Stimulated activated CD4-positive, alpha-beta T cell treated with anti-CD3 and anti-CD28 coated beads, Interleukin-1b, Interleukin-23, amount 100 ng/mL, for 1 hour (primary cell): ENCODE results near the gene TRIM65.
A peak's percentile ranks its signal among the peaks of the same experiment; 100 is the strongest.
"Not testable (repeated sequence)": the region's sequence is repeated elsewhere in the genome, so short reads cannot be mapped to it uniquely, and the experiment has no call there.

Experiments used
- DNase-seq, 2 donors: peaks; one replicate each; pipeline ENCODE4 v3.0.0-alpha.2; 2020; ENCODE audit warnings: low read depth in 2 of 2

TRIM65 gene

GRCh38 chr17:75895370-75896155 is 1.2 kb downstream of the TRIM65 start:
- DNase-seq: no peak

- no peak for DNase-seq
Measured at GRCh38 chr17:75894049-75894733, 2.6 kb downstream of the TRIM65 start.

- DNase-seq: no peak
Measured at GRCh38 chr17:75893305-75894048, 3.3 kb downstream of the TRIM65 start.

- no peak for DNase-seq
Measured at GRCh38 chr17:75892556-75893224, 4.1 kb downstream of the TRIM65 start.

GRCh38 chr17:75891605-75892555 is 4.9 kb downstream of the TRIM65 start:
- DNase-seq: no peak

GRCh38 chr17:75891022-75891604 is 5.6 kb downstream of the TRIM65 start:
- DNase-seq: no peak

GRCh38 chr17:75889454-75889853 is 7.3 kb downstream of the TRIM65 start:
- DNase-seq: no peak

- DNase-seq: no peak
Measured at GRCh38 chr17:75888484-75888883, 8.3 kb downstream of the TRIM65 start.

- DNase-seq: not testable (repeated sequence)
Measured at GRCh38 chr17:75885860-75886259, 10.9 kb downstream of the TRIM65 start.

GRCh38 chr17:75885431-75885830 is 11.3 kb downstream of the TRIM65 start:
- no peak for DNase-seq

- no peak for DNase-seq
Measured at GRCh38 chr17:75881678-75882454, 14.9 kb downstream of the TRIM65 start.

- no peak for DNase-seq
Measured at GRCh38 chr17:75880266-75880665, 16.5 kb downstream of the TRIM65 start.

- DNase-seq: no peak
Measured at GRCh38 chr17:75878174-75878998, 18.4 kb downstream of the TRIM65 start, which contains the start of gene TRIM47. Gene TRIM47 (minus strand): TSS chr17:75878581. CDS start chr17:75878548, 33 bp downstream.

GRCh38 chr17:75877752-75878173 is 19.0 kb downstream of the TRIM65 start:
- DNase-seq: peak in 1 of 2 donors; percentile 44

- no peak for DNase-seq
Measured at GRCh38 chr17:75876938-75877751, 19.6 kb downstream of the TRIM65 start.

GRCh38 chr17:75876190-75876937 is 20.4 kb downstream of the TRIM65 start:
- peak in 1 of 2 donors; percentile 58 for DNase-seq

GRCh38 chr17:75875940-75876189 is 20.9 kb downstream of the TRIM65 start:
- DNase-seq: no peak
